Panc1 (cell line): Measurements from ENCODE around the gene POLE3.

ENCODE experiments used
- CTCF ChIP-seq: fragments of 450-650 bp; IDR thresholded peaks from 2 replicates; pipeline ENCODE4 v1.5.1; 2017; ENCODE audit warnings: mild to moderate bottlenecking
- POLR2AphosphoS5 ChIP-seq: IDR thresholded peaks from 2 replicates; pipeline ENCODE4 v1.6.1; 2012; ENCODE audit warnings: mild to moderate bottlenecking, low read depth, low read length, moderate library complexity
- REST ChIP-seq, 2 experiments: IDR thresholded peaks; 2 replicates each; pipeline ENCODE4 v1.6.1; 2011 to 2012; ENCODE audit warnings: low read depth in 2 of 2, control low read depth in 1 of 2, low read length in 1 of 2, mild to moderate bottlenecking in 1 of 2, moderate library complexity in 1 of 2; ENCODE audit not compliant: insufficient read depth in 1 of 2

DNA sequence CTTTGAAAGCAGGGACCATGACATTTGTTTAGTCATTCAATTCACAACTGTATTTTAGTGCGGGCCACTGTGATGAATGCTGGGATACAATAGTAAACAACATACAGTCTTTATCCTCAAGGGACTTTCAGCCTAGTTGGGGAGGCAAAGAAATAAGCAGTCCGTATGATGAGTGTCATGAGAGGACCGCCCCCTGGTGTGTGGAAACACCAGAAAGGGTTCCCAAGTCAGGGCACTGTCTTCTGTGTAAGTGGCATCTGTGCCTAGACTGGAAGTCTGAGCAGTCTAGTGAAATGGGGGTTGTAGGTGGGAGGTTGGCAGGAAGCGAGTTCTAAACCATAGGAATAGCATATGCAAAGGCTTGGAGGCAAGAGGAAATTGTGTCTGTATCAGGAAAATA is 6.9 kb upstream of the POLE3 start:
- no peak for TF ChIP-seq POLR2AphosphoS5
- TF ChIP-seq CTCF: no peak
- TF ChIP-seq REST (IDR thresholded peaks at IDR 0.05; ENCODE audit: insufficient read depth in 1 of 2, low read depth in 2 of 2, low read length in 1 of 2): no peak
